ENCODE results near the gene TFPI. TPM values are rescaled to one million over a fixed set of nuclear protein-coding genes. Genes with fewer than 3 reads are reported as not detected.

TFPI gene
- total and polyA plus RNA-seq, 12 donors: 12.6 to 51.0 (median 21.0) TPM

- Histone ChIP-seq H3K9me3 (no peaks in the 10 kb centered on the region), H3K27ac (peak overlapping the region in 7 of 10 donors; percentile 42 to 77 (median 58)), H3K27me3 (no peaks in the 10 kb centered on the region), H3K36me3 (peaks cover 0 to 3% (median 0%) of the 10 kb centered on the region in 9 donors), H3K4me1 (peaks cover 0 to 94% (median 31%) of the 10 kb centered on the region in 9 donors), H3K4me3 (no peak overlapping the region)
- ATAC-seq (no peak), DNase-seq (no peak)
- intact Hi-C loops (cut with DNase I): no loop called here
- TF ChIP-seq CTCF (IDR thresholded peaks at IDR 0.05): no peak
- 66 to 82% methylated on average over 1 of the region's 1 CpG for WGBS, 2 donors
Measured at GRCh38 chr2:187545238-187545751, 8.9 kb downstream of the TFPI start.

GRCh38 chr2:187544371-187545080 is 9.7 kb downstream of the TFPI start:
- Histone ChIP-seq H3K36me3 (peaks cover 0 to 8% (median 0%) of the 10 kb centered on the region in 9 donors), H3K4me1 (peaks cover 0 to 90% (median 31%) of the 10 kb centered on the region in 9 donors), H3K4me3 (no peak overlapping the region), H3K27me3 (no peaks in the 10 kb centered on the region), H3K27ac (peak overlapping the region in 8 of 10 donors; percentile 11 to 77 (median 56)), H3K9me3 (no peaks in the 10 kb centered on the region)
- no peak for TF ChIP-seq CTCF (IDR thresholded peaks at IDR 0.05)
- 84 to 87% methylated on average over 16 of the region's 16 CpGs for WGBS, 2 donors
- intact Hi-C loops (cut with DNase I): no loop called here
- DNase-seq (no peak), ATAC-seq (no peak)

GRCh38 chr2:187543488-187543887 is 10.7 kb downstream of the TFPI start:
- Histone ChIP-seq H3K36me3 (peaks cover 0 to 8% (median 0%) of the 10 kb centered on the region in 9 donors), H3K27ac (peak overlapping the region in 3 of 10 donors; percentile 58 to 87 (median 77)), H3K9me3 (peaks cover 0 to under 1% (median 0%) of the 10 kb centered on the region in 11 donors), H3K4me3 (no peak overlapping the region), H3K4me1 (peaks cover 0 to 80% (median 26%) of the 10 kb centered on the region in 9 donors), H3K27me3 (no peaks in the 10 kb centered on the region)
- TF ChIP-seq CTCF (IDR thresholded peaks at IDR 0.05): no peak
- intact Hi-C loops (cut with DNase I): no loop called here
- DNase-seq: no peak
- ATAC-seq: no peak

- TF ChIP-seq CTCF (IDR thresholded peaks at IDR 0.05): no peak
Measured at GRCh38 chr2:187542123-187542522, 12.1 kb downstream of the TFPI start.

More at GRCh38 chr2:187542123-187542522, 12.1 kb downstream of the TFPI start:
- no peaks in the 10 kb centered on the region for H3K27me3 ChIP-seq
- peak overlapping the region; percentile 2 to 87 (median 66) for H3K27ac ChIP-seq
- H3K9me3 ChIP-seq: peaks cover 0 to 13% (median 3%) of the 10 kb centered on the region in 11 donors
- no peak overlapping the region for H3K4me3 ChIP-seq
- no peak for DNase-seq
- intact Hi-C loops (cut with DNase I): no loop called here
- ATAC-seq: no peak
- 79 to 83% methylated on average over 2 of the region's 2 CpGs for WGBS, 2 donors
- peaks cover 0 to 8% (median 0%) of the 10 kb centered on the region in 9 donors for H3K36me3 ChIP-seq
- H3K4me1 ChIP-seq: peaks cover 0 to 68% (median 20%) of the 10 kb centered on the region in 9 donors
